ENCODE data around the gene KIAA1217. TPM values are rescaled to one million over a fixed set of nuclear protein-coding genes. Genes with fewer than 3 reads are reported as not detected.

Gene KIAA1217
- total and polyA plus RNA-seq, 2 donors from 2014 or later, result 10.4 to 63.8 TPM

DNA sequence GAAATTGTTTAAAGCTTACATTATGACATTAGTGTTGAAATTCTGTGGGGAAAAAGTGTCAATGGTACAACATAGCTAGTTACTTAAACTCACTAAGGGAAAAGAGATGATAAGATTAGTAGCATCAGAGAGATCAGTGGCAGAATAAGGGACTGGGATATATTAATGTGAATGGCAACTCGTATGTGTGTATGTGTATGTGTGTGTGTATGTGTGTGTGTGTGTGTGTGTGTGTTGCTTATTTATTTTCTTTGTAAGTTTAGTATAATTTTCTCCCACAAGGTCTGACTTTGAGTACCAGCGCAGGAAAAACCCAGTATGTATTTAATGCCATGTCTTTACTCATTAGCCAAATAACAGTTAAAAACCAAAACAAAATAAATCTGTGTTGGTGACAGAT, 258.7 kb downstream of the KIAA1217 start:
- TF ChIP-seq, protein P1, sequence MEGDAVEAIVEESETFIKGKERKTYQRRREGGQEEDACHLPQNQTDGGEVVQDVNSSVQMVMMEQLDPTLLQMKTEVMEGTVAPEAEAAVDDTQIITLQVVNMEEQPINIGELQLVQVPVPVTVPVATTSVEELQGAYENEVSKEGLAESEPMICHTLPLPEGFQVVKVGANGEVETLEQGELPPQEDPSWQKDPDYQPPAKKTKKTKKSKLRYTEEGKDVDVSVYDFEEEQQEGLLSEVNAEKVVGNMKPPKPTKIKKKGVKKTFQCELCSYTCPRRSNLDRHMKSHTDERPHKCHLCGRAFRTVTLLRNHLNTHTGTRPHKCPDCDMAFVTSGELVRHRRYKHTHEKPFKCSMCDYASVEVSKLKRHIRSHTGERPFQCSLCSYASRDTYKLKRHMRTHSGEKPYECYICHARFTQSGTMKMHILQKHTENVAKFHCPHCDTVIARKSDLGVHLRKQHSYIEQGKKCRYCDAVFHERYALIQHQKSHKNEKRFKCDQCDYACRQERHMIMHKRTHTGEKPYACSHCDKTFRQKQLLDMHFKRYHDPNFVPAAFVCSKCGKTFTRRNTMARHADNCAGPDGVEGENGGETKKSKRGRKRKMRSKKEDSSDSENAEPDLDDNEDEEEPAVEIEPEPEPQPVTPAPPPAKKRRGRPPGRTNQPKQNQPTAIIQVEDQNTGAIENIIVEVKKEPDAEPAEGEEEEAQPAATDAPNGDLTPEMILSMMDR (IDR thresholded peaks at IDR 0.05; ENCODE audit: borderline replicate concordance, extremely low read depth, insufficient read depth), result no peak
- Histone ChIP-seq H3K27me3 (ENCODE audit: control insufficient read depth, insufficient read depth, low read length) (no peaks in the 10 kb centered on the region), H3K4me3 (ENCODE audit: low read length in 3 of 3) (peak overlapping the region; percentile 13 to 83 (median 73)), H3K27ac (ENCODE audit: low read depth in 2 of 2, low read length in 2 of 2) (peak overlapping the region; percentile 60 to 95), H3K4me1 (ENCODE audit: control insufficient read depth in 2 of 3, insufficient read depth in 2 of 3, low read depth in 1 of 3, low read length in 3 of 3) (peaks cover 8 to 31% (median 26%) of the 10 kb centered on the region in 3 donors), H3K9me3 (ENCODE audit: control insufficient read depth in 2 of 3, insufficient read depth in 1 of 3, low read length in 3 of 3) (no peaks in the 10 kb centered on the region), H3K9ac (ENCODE audit: low read length in 3 of 3) (peak overlapping the region; percentile 4 to 63 (median 59)), H3K36me3 (ENCODE audit: control insufficient read depth in 2 of 3, insufficient read depth in 3 of 3, low read length in 3 of 3) (peaks cover 0 to 2% (median 0%) of the 10 kb centered on the region in 3 donors)
- intact Hi-C loops (cut with DNase I), result no loop called here
- DNase-seq (no peak), FAIRE-seq (no peak)

DNA sequence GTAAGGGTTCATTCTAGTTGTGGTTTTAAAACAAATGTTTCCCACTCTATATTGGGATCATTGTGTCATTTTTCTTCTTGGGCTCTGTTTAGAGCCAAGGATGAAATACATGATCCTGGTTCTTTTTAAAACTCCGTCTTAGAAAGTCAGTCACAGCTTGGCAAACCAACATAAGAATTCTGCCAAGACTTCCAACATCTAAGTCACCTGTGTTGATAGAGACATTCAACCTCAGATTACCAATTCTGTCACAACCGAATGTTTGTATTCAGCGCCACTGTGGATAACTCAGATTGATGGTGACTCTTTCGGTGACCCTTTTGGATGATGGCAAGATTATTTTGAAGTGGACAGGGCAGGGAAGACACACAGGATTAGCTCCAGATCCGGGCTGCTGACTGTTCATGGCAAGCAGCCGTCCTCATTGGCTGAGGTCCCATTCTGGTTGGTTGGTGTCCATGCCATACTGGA, 259.4 kb downstream of the KIAA1217 start:
- DNase-seq (no peak), FAIRE-seq (no peak)
- no peaks in the 10 kb centered on the region for H3K9me3 ChIP-seq (ENCODE audit: control insufficient read depth in 2 of 3, insufficient read depth in 1 of 3, low read length in 3 of 3)
- no peaks in the 10 kb centered on the region for H3K27me3 ChIP-seq (ENCODE audit: control insufficient read depth, insufficient read depth, low read length)
- TF ChIP-seq, protein P1 (IDR thresholded peaks at IDR 0.05; ENCODE audit: borderline replicate concordance, extremely low read depth, insufficient read depth), result no peak
- H3K36me3 ChIP-seq (ENCODE audit: control insufficient read depth in 2 of 3, insufficient read depth in 3 of 3, low read length in 3 of 3), result peaks cover 2 to 7% (median 3%) of the 10 kb centered on the region in 3 donors
- peak overlapping the region in 1 of 2 donors; percentile 95 for H3K27ac ChIP-seq (ENCODE audit: low read depth in 2 of 2, low read length in 2 of 2)
- intact Hi-C loops (cut with DNase I), result no loop called here
- peak overlapping the region in 2 of 3 donors; percentile 73 to 83 for H3K4me3 ChIP-seq (ENCODE audit: low read length in 3 of 3)
- H3K4me1 ChIP-seq (ENCODE audit: control insufficient read depth in 2 of 3, insufficient read depth in 2 of 3, low read depth in 1 of 3, low read length in 3 of 3), result peaks cover 8 to 27% (median 23%) of the 10 kb centered on the region in 3 donors
- peak overlapping the region in 1 of 3 donors; percentile 63 for H3K9ac ChIP-seq (ENCODE audit: low read length in 3 of 3)

DNA sequence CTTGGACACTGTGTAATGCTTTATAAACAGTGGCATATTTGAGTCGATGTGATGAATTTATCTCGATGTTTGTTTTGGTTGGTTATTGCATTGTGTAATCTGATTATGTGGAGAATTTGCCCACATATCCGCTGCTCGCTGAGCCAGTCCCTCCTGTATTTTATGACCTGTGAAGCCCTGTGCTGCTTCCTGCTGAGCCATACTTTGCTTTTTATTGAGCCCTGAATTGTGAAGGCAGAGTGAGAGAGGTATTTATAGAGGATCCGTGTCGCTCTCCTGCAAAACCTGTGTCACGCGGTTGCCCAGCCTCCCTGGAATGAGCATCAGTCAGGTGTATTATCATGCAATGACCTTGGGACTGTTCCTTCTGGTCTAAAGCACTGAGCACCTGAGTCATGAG, 261.1 kb downstream of the KIAA1217 start:
- no peak overlapping the region for H3K9ac ChIP-seq (ENCODE audit: low read length in 3 of 3)

More for the DNA sequence above, 261.1 kb downstream of the KIAA1217 start:
- TF ChIP-seq, protein P1 (IDR thresholded peaks at IDR 0.05; ENCODE audit: borderline replicate concordance, extremely low read depth, insufficient read depth), result no peak
- H3K4me1 ChIP-seq (ENCODE audit: control insufficient read depth in 2 of 3, insufficient read depth in 2 of 3, low read depth in 1 of 3, low read length in 3 of 3), result peaks cover 2 to 10% (median 8%) of the 10 kb centered on the region in 3 donors
- no peaks in the 10 kb centered on the region for H3K9me3 ChIP-seq (ENCODE audit: control insufficient read depth in 2 of 3, insufficient read depth in 1 of 3, low read length in 3 of 3)
- no peak for FAIRE-seq
- peak overlapping the region in 1 of 3 donors; percentile 32 for H3K4me3 ChIP-seq (ENCODE audit: low read length in 3 of 3)
- intact Hi-C loops (cut with DNase I), result no loop called here
- H3K36me3 ChIP-seq (ENCODE audit: control insufficient read depth in 2 of 3, insufficient read depth in 3 of 3, low read length in 3 of 3), result peaks cover 6 to 17% (median 7%) of the 10 kb centered on the region in 3 donors
- H3K27me3 ChIP-seq (ENCODE audit: control insufficient read depth, insufficient read depth, low read length), result no peaks in the 10 kb centered on the region
- DNase-seq, result peak; percentile 68 to 88 (median 77)
- peak overlapping the region; percentile 39 to 49 for H3K27ac ChIP-seq (ENCODE audit: low read depth in 2 of 2, low read length in 2 of 2)

Data from kidney (tissue), 14 donors.